GM19468 (cell line): ENCODE measurements around the gene MBD2.

Experiments
- ATAC-seq: cut with Tn5 transposase; IDR thresholded peaks from one replicate; pipeline ENCODE4 v1.9.1; 2021; ENCODE audit warnings: mild to moderate bottlenecking, moderate library complexity, moderate number of reproducible peaks; ENCODE audit not compliant: unreplicated experiment; ENCODE audit errors: extremely low read depth

Gene MBD2

DNA sequence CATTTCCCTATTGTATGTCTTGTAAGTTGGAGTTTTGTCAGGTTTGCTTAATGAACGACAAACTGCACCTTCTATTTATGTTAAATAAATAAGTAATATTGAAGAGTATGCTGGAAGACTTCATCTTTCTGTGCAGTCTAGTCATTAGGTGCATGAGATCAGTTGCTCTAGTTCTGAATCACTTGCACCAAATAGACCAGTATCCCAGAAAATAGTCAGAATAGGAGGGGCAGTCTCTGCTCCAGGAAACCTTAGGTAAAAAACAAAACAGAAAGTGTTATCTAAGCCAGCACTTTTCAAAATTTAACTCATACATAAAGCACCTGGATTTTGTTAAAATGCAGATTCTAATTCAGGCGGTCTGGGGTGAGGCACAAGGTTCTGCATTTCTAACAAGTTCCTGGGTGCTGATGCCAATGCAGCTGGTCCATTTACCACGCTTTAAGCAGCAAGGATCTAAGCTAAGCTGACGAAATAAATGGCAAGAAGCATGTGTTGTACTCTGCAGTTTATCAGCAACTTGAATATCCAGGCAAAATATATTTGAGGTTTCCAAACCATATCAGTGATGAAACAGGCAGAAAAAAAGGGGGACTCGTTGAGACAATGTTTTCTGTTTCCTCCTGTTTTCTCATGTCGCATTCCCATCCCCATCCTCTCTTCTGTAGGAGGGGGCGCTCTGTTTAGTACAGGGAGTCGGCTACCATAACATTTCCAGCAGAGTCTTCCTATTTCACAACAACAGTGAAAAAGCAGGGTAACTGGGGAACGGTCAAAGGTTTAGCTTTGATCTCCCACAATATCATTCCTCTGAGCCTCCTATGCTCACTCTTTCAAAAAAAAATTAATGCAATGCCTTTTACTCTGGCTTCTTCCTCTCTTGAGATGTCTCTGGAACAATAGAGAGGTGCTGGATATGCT, 106.4 kb downstream of the MBD2 start:
- no peak for ATAC-seq

DNA sequence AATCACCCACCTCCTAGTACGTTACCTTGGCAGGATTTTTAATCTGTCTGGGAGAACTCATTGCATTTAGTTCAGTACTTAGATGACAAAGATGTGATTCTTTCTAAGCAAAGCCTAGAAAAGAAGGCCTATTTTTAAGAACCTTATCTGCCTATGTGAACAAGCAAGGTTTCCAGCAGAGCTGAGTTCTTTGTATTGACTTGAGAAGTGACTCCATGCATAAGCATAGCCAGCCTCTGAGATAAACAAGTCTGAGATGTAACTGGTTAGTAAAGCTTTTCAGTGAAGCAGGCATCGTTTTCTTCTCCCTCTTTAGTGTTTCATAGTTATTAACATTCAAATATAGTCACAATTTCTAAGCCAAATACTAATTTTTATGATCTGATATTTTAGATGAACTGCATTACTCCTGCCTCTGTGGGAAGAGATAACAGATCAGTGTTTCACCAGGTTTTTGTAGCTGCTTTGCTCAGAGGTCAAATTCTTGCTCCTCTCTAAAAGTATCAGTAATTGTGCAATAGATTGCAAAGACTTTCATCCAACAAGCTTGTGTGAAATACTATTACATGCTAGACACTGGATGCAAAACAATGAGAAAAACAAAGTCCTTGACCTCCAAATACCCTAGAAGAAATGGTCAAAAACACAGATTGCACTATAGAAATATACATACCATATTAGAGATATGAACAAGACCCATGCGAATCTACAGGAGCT, 107.8 kb downstream of the MBD2 start:
- no peak for ATAC-seq

DNA sequence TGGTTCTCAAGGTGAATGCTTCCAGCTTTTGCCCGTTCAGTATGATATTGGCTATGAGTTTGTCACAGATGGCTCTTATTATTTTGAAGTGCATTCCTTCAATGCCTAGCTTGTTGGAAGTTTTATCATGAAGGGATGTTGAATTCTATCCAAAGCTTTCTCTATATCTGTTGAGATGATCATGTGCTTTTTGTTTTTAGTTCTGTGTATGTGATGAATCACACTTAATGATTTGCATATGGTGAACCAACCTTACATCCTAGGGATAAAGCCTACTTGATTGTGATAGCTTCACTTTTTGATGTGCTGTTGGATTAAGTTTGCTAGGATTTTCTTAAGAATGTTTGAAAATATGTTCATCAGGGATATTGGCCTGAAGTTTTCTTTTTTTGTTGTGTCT, 112.1 kb downstream of the MBD2 start:
- no peak for ATAC-seq

DNA sequence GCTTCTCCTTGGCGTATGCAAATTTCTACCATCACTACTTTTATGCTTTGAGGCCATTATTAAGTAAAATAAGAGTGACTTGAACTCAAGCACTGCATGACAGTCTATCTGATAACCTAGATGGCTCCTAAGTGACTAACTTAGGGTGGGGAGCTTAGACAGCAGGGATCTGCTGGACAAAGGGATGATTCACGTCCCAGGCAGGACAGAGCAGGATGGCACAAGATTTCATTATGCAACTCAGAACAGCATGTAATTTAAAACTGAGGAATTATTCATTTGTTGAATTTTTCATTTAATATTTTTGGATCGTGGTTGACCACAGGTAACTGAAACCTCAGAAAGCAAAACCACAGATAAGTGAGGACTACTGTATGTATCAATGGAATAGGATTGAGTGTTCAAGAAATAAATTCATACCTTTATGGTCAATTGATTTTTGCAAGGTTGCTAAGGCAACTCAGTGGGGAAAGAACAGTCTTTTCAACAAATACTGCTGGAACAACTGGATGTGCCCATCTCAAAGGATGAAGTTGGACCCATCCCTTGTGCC, 115.3 kb downstream of the MBD2 start:
- no peak for ATAC-seq

DNA sequence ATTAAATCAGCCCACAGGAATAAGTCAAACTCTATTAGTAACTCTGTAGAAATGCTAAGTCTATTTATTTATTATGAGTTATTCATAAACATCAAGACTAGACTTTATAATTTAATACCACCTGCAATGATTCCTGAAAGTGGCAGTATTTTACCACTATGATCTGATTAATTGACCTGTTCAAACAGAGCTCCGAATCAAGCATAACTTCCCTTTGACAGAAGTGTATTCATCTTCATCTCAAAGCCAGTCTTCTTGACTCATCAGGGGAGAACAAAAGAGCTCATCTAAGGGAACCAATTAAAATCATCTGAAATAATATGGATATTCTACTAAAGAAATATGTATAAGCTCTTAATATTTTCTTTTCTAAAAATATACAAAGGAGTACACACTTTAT, 122.3 kb downstream of the MBD2 start:
- no peak for ATAC-seq
